Measurements from ENCODE around the gene SORL1. TPM values are rescaled to one million over a fixed set of nuclear protein-coding genes. Genes with fewer than 3 reads are reported as not detected.

SORL1 gene
- polyA plus RNA-seq, 1 donor, result 31.0 TPM

GRCh38 chr11:121414141-121414913 is 37.8 kb upstream of the SORL1 start:
- Histone ChIP-seq H3K27ac (ENCODE audit: low read length) (no peak overlapping the region), H3K27me3 (ENCODE audit: control insufficient read depth, insufficient read depth, low read length) (no peaks in the 10 kb centered on the region), H3K9me3 (ENCODE audit: control insufficient read depth, low read depth, low read length) (no peaks in the 10 kb centered on the region), H3K4me1 (ENCODE audit: control insufficient read depth, insufficient read depth, low read length) (peaks cover 4% of the 10 kb centered on the region), H3K4me3 (ENCODE audit: low read length) (no peak overlapping the region), H3K36me3 (ENCODE audit: control insufficient read depth, insufficient read depth, low read length) (no peaks in the 10 kb centered on the region)
- DNase-seq, result no peak
- no CpG with 5 or more reads among the region's 2 CpGs for WGBS (ENCODE audit: insufficient coverage, low lambda C conversion rate)

- H3K9me3 ChIP-seq (ENCODE audit: control insufficient read depth, low read depth, low read length), result no peaks in the 10 kb centered on the region
- no CpG with 5 or more reads among the region's 1 CpG for whole genome bisulfite sequencing (ENCODE audit: insufficient coverage, low lambda C conversion rate)
- no peak overlapping the region for H3K4me3 ChIP-seq (ENCODE audit: low read length)
- no peaks in the 10 kb centered on the region for H3K27me3 ChIP-seq (ENCODE audit: control insufficient read depth, insufficient read depth, low read length)
- peak in 1 of 2 donors; percentile 17 for DNase-seq
- H3K4me1 ChIP-seq (ENCODE audit: control insufficient read depth, insufficient read depth, low read length), result peaks cover 4% of the 10 kb centered on the region
- H3K36me3 ChIP-seq (ENCODE audit: control insufficient read depth, insufficient read depth, low read length), result no peaks in the 10 kb centered on the region
- H3K27ac ChIP-seq (ENCODE audit: low read length), result no peak overlapping the region
These were observed 36.3 kb upstream of the SORL1 start for GRCh38 chr11:121415856-121416255.

- no peaks in the 10 kb centered on the region for H3K36me3 ChIP-seq (ENCODE audit: control insufficient read depth, insufficient read depth, low read length)
- H3K27me3 ChIP-seq (ENCODE audit: control insufficient read depth, insufficient read depth, low read length), result no peaks in the 10 kb centered on the region
- no CpG with 5 or more reads among the region's 7 CpGs for WGBS (ENCODE audit: insufficient coverage, low lambda C conversion rate)
- no peak overlapping the region for H3K4me3 ChIP-seq (ENCODE audit: low read length)
- H3K27ac ChIP-seq (ENCODE audit: low read length), result no peak overlapping the region
- H3K4me1 ChIP-seq (ENCODE audit: control insufficient read depth, insufficient read depth, low read length), result peaks cover under 1% of the 10 kb centered on the region
- DNase-seq, result peak in 1 of 2 donors; percentile 20
- no peaks in the 10 kb centered on the region for H3K9me3 ChIP-seq (ENCODE audit: control insufficient read depth, low read depth, low read length)
These were observed 35.0 kb upstream of the SORL1 start for GRCh38 chr11:121417055-121417551.

GRCh38 chr11:121417607-121418006 is 34.5 kb upstream of the SORL1 start:
- no peaks in the 10 kb centered on the region for H3K27me3 ChIP-seq (ENCODE audit: control insufficient read depth, insufficient read depth, low read length)
- no peaks in the 10 kb centered on the region for H3K4me1 ChIP-seq (ENCODE audit: control insufficient read depth, insufficient read depth, low read length)
- WGBS (ENCODE audit: insufficient coverage, low lambda C conversion rate), result 100% methylated on average over 1 of the region's 2 CpGs
- no peak for DNase-seq
- H3K9me3 ChIP-seq (ENCODE audit: control insufficient read depth, low read depth, low read length), result no peaks in the 10 kb centered on the region
- H3K27ac ChIP-seq (ENCODE audit: low read length), result no peak overlapping the region
- no peaks in the 10 kb centered on the region for H3K36me3 ChIP-seq (ENCODE audit: control insufficient read depth, insufficient read depth, low read length)
- H3K4me3 ChIP-seq (ENCODE audit: low read length), result no peak overlapping the region

- H3K27me3 ChIP-seq (ENCODE audit: control insufficient read depth, insufficient read depth, low read length), result no peaks in the 10 kb centered on the region
- no peak for DNase-seq
- H3K9me3 ChIP-seq (ENCODE audit: control insufficient read depth, low read depth, low read length), result no peaks in the 10 kb centered on the region
- H3K27ac ChIP-seq (ENCODE audit: low read length), result no peak overlapping the region
- H3K36me3 ChIP-seq (ENCODE audit: control insufficient read depth, insufficient read depth, low read length), result no peaks in the 10 kb centered on the region
- no peak overlapping the region for H3K4me3 ChIP-seq (ENCODE audit: low read length)
- no CpG with 5 or more reads among the region's 7 CpGs for WGBS (ENCODE audit: insufficient coverage, low lambda C conversion rate)
- no peaks in the 10 kb centered on the region for H3K4me1 ChIP-seq (ENCODE audit: control insufficient read depth, insufficient read depth, low read length)
These were observed 33.4 kb upstream of the SORL1 start for GRCh38 chr11:121418625-121419114.

GRCh38 chr11:121419836-121420235 is 32.3 kb upstream of the SORL1 start:
- Histone ChIP-seq H3K27ac (ENCODE audit: low read length) (no peak overlapping the region), H3K4me3 (ENCODE audit: low read length) (no peak overlapping the region), H3K4me1 (ENCODE audit: control insufficient read depth, insufficient read depth, low read length) (no peaks in the 10 kb centered on the region), H3K9me3 (ENCODE audit: control insufficient read depth, low read depth, low read length) (no peaks in the 10 kb centered on the region), H3K27me3 (ENCODE audit: control insufficient read depth, insufficient read depth, low read length) (no peaks in the 10 kb centered on the region), H3K36me3 (ENCODE audit: control insufficient read depth, insufficient read depth, low read length) (no peaks in the 10 kb centered on the region)
- DNase-seq, result no peak
- WGBS (ENCODE audit: insufficient coverage, low lambda C conversion rate), result 83% methylated on average over 1 of the region's 4 CpGs

- H3K36me3 ChIP-seq (ENCODE audit: control insufficient read depth, insufficient read depth, low read length), result no peaks in the 10 kb centered on the region
- WGBS (ENCODE audit: insufficient coverage, low lambda C conversion rate), result no CpG with 5 or more reads among the region's 2 CpGs
- no peak overlapping the region for H3K4me3 ChIP-seq (ENCODE audit: low read length)
- H3K27ac ChIP-seq (ENCODE audit: low read length), result no peak overlapping the region
- no peak for DNase-seq
- no peaks in the 10 kb centered on the region for H3K4me1 ChIP-seq (ENCODE audit: control insufficient read depth, insufficient read depth, low read length)
- H3K27me3 ChIP-seq (ENCODE audit: control insufficient read depth, insufficient read depth, low read length), result no peaks in the 10 kb centered on the region
- H3K9me3 ChIP-seq (ENCODE audit: control insufficient read depth, low read depth, low read length), result no peaks in the 10 kb centered on the region
These were observed 31.7 kb upstream of the SORL1 start for GRCh38 chr11:121420398-121420797.

- Histone ChIP-seq H3K27me3 (ENCODE audit: control insufficient read depth, insufficient read depth, low read length) (no peaks in the 10 kb centered on the region), H3K4me3 (ENCODE audit: low read length) (no peak overlapping the region), H3K9me3 (ENCODE audit: control insufficient read depth, low read depth, low read length) (no peaks in the 10 kb centered on the region), H3K36me3 (ENCODE audit: control insufficient read depth, insufficient read depth, low read length) (no peaks in the 10 kb centered on the region), H3K27ac (ENCODE audit: low read length) (no peak overlapping the region), H3K4me1 (ENCODE audit: control insufficient read depth, insufficient read depth, low read length) (no peaks in the 10 kb centered on the region)
- 63% methylated on average over 2 of the region's 4 CpGs for WGBS (ENCODE audit: insufficient coverage, low lambda C conversion rate)
- DNase-seq, result no peak
These were observed 30.8 kb upstream of the SORL1 start for GRCh38 chr11:121421149-121421901.

GRCh38 chr11:121422675-121423074 is 29.4 kb upstream of the SORL1 start:
- Histone ChIP-seq H3K27ac (ENCODE audit: low read length) (no peak overlapping the region), H3K36me3 (ENCODE audit: control insufficient read depth, insufficient read depth, low read length) (no peaks in the 10 kb centered on the region), H3K9me3 (ENCODE audit: control insufficient read depth, low read depth, low read length) (no peaks in the 10 kb centered on the region), H3K4me3 (ENCODE audit: low read length) (no peak overlapping the region), H3K27me3 (ENCODE audit: control insufficient read depth, insufficient read depth, low read length) (peaks cover 2% of the 10 kb centered on the region), H3K4me1 (ENCODE audit: control insufficient read depth, insufficient read depth, low read length) (peaks cover under 1% of the 10 kb centered on the region)
- 80% methylated on average over 1 of the region's 4 CpGs for WGBS (ENCODE audit: insufficient coverage, low lambda C conversion rate)
- no peak for DNase-seq

- H3K27me3 ChIP-seq (ENCODE audit: control insufficient read depth, insufficient read depth, low read length), result peaks cover 2% of the 10 kb centered on the region
- no peak overlapping the region for H3K4me3 ChIP-seq (ENCODE audit: low read length)
- H3K36me3 ChIP-seq (ENCODE audit: control insufficient read depth, insufficient read depth, low read length), result no peaks in the 10 kb centered on the region
- H3K27ac ChIP-seq (ENCODE audit: low read length), result no peak overlapping the region
- no CpG with 5 or more reads among the region's 5 CpGs for WGBS (ENCODE audit: insufficient coverage, low lambda C conversion rate)
- no peak for DNase-seq
- H3K4me1 ChIP-seq (ENCODE audit: control insufficient read depth, insufficient read depth, low read length), result peaks cover 2% of the 10 kb centered on the region
- H3K9me3 ChIP-seq (ENCODE audit: control insufficient read depth, low read depth, low read length), result no peaks in the 10 kb centered on the region
These were observed 26.3 kb upstream of the SORL1 start for GRCh38 chr11:121425828-121426227.

Measured in large intestine (tissue), 3 donors.